PC-9 (cell line): ENCODE data around the gene COA8. TPM values are rescaled to one million over a fixed set of nuclear protein-coding genes. Genes with fewer than 3 reads are reported as not detected.

Experiments
- BruUV-seq: library from RNA; stranded (reverse); fragments of 400-500 nt; replicated peaks from 2 replicates; lab custom pipeline; 2021; lab: Mats Ljungman, UMichigan
- CTCF ChIA-PET: fragments of 300-600 bp; sonication (Branson Sonifier 250); formaldehyde crosslinking; loops from one replicate; lab custom pipeline; 2022; ENCODE audit warnings: antibody characterized with exemption; lab: Charles Lee
- POLR2A ChIA-PET: fragments of 300-600 bp; sonication (Branson Sonifier 250); formaldehyde crosslinking; loops from one replicate; lab custom pipeline; 2022; ENCODE audit warnings: antibody characterized with exemption; ENCODE audit not compliant: unreplicated experiment; lab: Charles Lee
- DNase-seq, 2 experiments: peaks; one replicate each; pipeline versions ENCODE4 v3.0.0 to v3.0.0-alpha.2; 2015 to 2022; ENCODE audit warnings: mixed read lengths in 1 of 2
- H2AFZ ChIP-seq: fragments of 200-600 bp; sonication (generic); 2 replicates; pipeline ENCODE4 v1.8.1; 2017; ENCODE audit warnings: antibody characterized with exemption
- H3F3A ChIP-seq: fragments of 200-600 bp; sonication (generic); 2 replicates; pipeline ENCODE4 v1.8.1; 2017; ENCODE audit warnings: antibody characterized with exemption, mild to moderate bottlenecking, low read depth; ENCODE audit not compliant: insufficient read depth
- H3K27ac ChIP-seq: fragments of 200-600 bp; sonication (generic); 2 replicates; pipeline ENCODE4 v1.6.1; 2016; ENCODE audit warnings: mixed run types
- H3K27me3 ChIP-seq: fragments of 200-600 bp; sonication (generic); 2 replicates; pipeline ENCODE4 v1.6.1; 2016; ENCODE audit warnings: low read depth, mixed run types; ENCODE audit not compliant: insufficient read depth
- H3K36me3 ChIP-seq: fragments of 200-600 bp; sonication (generic); 2 replicates; pipeline ENCODE4 v1.6.1; 2016; ENCODE audit warnings: low read depth, mixed run types
- H3K4me1 ChIP-seq: fragments of 200-600 bp; sonication (generic); replicated peaks from 2 replicates; pipeline ENCODE4 v1.6.1; 2016; ENCODE audit warnings: mixed run types; ENCODE audit not compliant: insufficient read depth
- H3K4me2 ChIP-seq: fragments of 200-600 bp; sonication (generic); 2 replicates; pipeline ENCODE4 v1.6.1; 2017; ENCODE audit warnings: mixed run types
- H3K4me3 ChIP-seq: fragments of 200-600 bp; sonication (generic); 2 replicates; pipeline ENCODE4 v1.6.1; 2016; ENCODE audit warnings: mixed run types
- H3K79me2 ChIP-seq: fragments of 200-600 bp; sonication (generic); 2 replicates; pipeline ENCODE4 v1.6.1; 2017; ENCODE audit warnings: low read depth, mixed run types
- H3K9me2 ChIP-seq: fragments of 200-600 bp; sonication (generic); 2 replicates; pipeline ENCODE4 v1.8.1; 2017; ENCODE audit warnings: mild to moderate bottlenecking; ENCODE audit not compliant: insufficient read depth
- H3K9me3 ChIP-seq: fragments of 200-600 bp; sonication (generic); 2 replicates; pipeline ENCODE4 v1.8.1; 2016; ENCODE audit warnings: low read depth; ENCODE audit not compliant: insufficient read depth
- H4K20me1 ChIP-seq: fragments of 200-600 bp; sonication (generic); 2 replicates; pipeline ENCODE4 v1.8.1; 2017; ENCODE audit not compliant: insufficient read depth
- EZH2 ChIP-seq: fragments of 200-600 bp; sonication (generic); IDR thresholded peaks from 2 replicates; pipeline ENCODE4 v1.8.0; 2017; ENCODE audit warnings: antibody characterized with exemption, low read depth
- intact Hi-C: fragments of 100-400 bp; cut with micrococcal nuclease; formaldehyde crosslinking; loops from one replicate; pipeline ENCODE4 v1.10.0; 2022; ENCODE audit not compliant: unreplicated experiment
- total RNA-seq: library from RNA; stranded (reverse); gene quantifications from 2 replicates; pipeline ENCODE4 v1.2.3, GENCODE V29; 2021
- TF ChIP-seq, protein P1 (sequence below): fragments of 200-600 bp; sonication (generic); conservative IDR thresholded peaks from 2 replicates; pipeline ENCODE4 v1.6.1; 2017; ENCODE audit warnings: mixed run types, antibody characterized with exemption, mild to moderate bottlenecking, moderate library complexity

The COA8 gene
- total RNA-seq, 1 experiment from 2014 or later: 101 TPM

DNA sequence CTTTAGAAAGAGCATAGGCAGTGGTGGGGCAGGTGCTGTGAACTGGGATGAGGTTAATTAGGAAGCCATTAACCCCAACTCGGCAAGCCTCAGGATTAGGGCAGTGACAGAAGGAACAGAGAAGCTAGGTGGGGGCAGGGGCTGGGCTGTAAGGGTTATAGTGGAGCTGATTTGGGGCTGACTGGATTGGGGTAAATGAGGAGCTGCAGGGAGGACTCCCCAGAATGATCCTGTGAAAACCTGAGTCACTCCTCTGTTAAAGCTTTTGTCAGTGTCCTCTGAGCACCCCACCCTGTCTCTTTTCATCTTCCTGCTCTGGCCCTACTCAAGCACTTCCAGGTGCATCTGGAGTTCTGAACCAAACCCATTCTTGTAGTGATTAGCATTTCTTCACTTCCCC is 70.6 kb downstream of the COA8 start:
- Histone ChIP-seq H3K4me3 (no peak overlapping the region), H3K79me2 (peaks cover 93% of the 10 kb centered on the region), H3K27ac (no peak overlapping the region), H3F3A (peaks cover 31% of the 10 kb centered on the region), H4K20me1 (peaks cover 86% of the 10 kb centered on the region), H2AFZ (no peak overlapping the region), H3K27me3 (no peaks in the 10 kb centered on the region), H3K4me1 (peaks cover 9% of the 10 kb centered on the region), H3K9me3 (no peaks in the 10 kb centered on the region), H3K9me2 (no peaks in the 10 kb centered on the region), H3K4me2 (no peak overlapping the region), H3K36me3 (peaks cover 6% of the 10 kb centered on the region; the same call in 1 of the 2 replicates)
- no TSS peak for BruUV-seq
- intact Hi-C loops: no loop called here
- ChIA-PET CTCF (no interaction called here), POLR2A (no interaction called here)
- DNase-seq: no peak
- TF ChIP-seq, protein P1, sequence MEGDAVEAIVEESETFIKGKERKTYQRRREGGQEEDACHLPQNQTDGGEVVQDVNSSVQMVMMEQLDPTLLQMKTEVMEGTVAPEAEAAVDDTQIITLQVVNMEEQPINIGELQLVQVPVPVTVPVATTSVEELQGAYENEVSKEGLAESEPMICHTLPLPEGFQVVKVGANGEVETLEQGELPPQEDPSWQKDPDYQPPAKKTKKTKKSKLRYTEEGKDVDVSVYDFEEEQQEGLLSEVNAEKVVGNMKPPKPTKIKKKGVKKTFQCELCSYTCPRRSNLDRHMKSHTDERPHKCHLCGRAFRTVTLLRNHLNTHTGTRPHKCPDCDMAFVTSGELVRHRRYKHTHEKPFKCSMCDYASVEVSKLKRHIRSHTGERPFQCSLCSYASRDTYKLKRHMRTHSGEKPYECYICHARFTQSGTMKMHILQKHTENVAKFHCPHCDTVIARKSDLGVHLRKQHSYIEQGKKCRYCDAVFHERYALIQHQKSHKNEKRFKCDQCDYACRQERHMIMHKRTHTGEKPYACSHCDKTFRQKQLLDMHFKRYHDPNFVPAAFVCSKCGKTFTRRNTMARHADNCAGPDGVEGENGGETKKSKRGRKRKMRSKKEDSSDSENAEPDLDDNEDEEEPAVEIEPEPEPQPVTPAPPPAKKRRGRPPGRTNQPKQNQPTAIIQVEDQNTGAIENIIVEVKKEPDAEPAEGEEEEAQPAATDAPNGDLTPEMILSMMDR: no peak
- TF ChIP-seq EZH2: no peak

DNA sequence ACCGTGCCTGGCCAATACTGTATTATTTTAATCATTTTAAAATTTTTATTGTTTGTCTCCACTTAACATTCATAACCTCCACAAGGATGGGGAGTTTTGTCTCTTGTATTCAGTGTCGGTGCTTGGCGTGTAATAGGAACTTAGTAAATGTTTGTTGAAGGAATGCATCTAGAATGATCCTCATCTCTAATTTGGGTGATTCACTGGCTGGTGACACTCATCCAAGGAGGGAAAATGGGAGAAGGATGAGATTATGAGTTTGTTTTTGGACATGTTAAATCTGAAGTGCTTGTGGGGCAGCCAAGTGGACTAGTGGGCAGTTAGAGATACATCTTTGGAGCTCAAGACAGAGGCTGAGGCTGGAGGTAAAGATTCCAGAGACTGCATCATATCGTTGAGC is 71.4 kb downstream of the COA8 start:
- no TSS peak for BruUV-seq
- H3K4me1 ChIP-seq: peaks cover 9% of the 10 kb centered on the region
- TF ChIP-seq, protein P1: no peak
- TF ChIP-seq EZH2: no peak
- no peak for DNase-seq
- H3K9me2 ChIP-seq: no peaks in the 10 kb centered on the region
- no peak overlapping the region for H3K4me2 ChIP-seq
- H3F3A ChIP-seq: peaks cover 27% of the 10 kb centered on the region
- H3K9me3 ChIP-seq: no peaks in the 10 kb centered on the region
- H3K79me2 ChIP-seq: peaks cover 100% of the 10 kb centered on the region
- no peak overlapping the region for H3K4me3 ChIP-seq
- H4K20me1 ChIP-seq: peaks cover 94% of the 10 kb centered on the region
- ChIA-PET POLR2A (no interaction called here), CTCF (interaction anchor here (0.6 kb wide), 1 partner anchor 22 kb away, joined by 4 read pairs; no protein-coding TSS in a partner anchor)
- intact Hi-C loops: no loop called here
- peaks cover 6% of the 10 kb centered on the region; the same call in 1 of the 2 replicates for H3K36me3 ChIP-seq
- no peak overlapping the region for H3K27ac ChIP-seq
- H3K27me3 ChIP-seq: no peaks in the 10 kb centered on the region
- no peak overlapping the region for H2AFZ ChIP-seq

DNA sequence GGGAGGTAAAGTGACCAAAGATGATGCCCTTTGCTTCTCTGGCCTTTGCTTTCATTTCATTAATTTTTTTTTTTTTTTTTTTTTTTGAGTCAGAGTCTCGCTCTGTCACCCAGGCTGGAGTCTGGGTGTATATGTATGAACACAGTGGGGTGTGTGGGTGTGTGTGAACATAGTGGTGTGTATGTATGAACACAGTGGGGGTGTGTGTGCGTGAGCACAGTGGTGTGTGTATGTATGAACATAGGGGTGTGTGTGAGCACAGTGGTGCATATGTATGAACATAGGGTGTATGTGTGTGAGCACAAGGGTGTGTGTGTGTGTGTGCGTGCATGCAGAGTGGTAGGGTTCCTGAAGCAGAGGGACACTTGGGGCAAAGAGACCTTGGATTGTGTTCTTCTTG is 75.8 kb downstream of the COA8 start:
- Histone ChIP-seq H3K36me3 (peaks cover 6% of the 10 kb centered on the region), H3K9me2 (no peaks in the 10 kb centered on the region), H3K4me1 (no peaks in the 10 kb centered on the region), H3K4me3 (no peak overlapping the region), H3K27me3 (no peaks in the 10 kb centered on the region), H3K27ac (no peak overlapping the region), H2AFZ (no peak overlapping the region), H3K4me2 (no peak overlapping the region), H4K20me1 (peaks cover 99% of the 10 kb centered on the region), H3K79me2 (peaks cover 100% of the 10 kb centered on the region), H3K9me3 (no peaks in the 10 kb centered on the region), H3F3A (peaks cover 26% of the 10 kb centered on the region; the same call in 1 of the 2 replicates)
- CTCF ChIA-PET: no interaction called here
- TF ChIP-seq EZH2: no peak
- TF ChIP-seq, protein P1: no peak
- no TSS peak for BruUV-seq
- POLR2A ChIA-PET: no interaction called here
- DNase-seq: no peak
- intact Hi-C loops: no loop called here

Other genes with a start within 250 kb of the COA8 start
- 310 and 330 TPM in 2 replicates for gene EIF5, start 228.7 kb upstream of the COA8 start, total RNA-seq
- 189 and 191 TPM in 2 replicates for gene MARK3, start 177.5 kb upstream of the COA8 start, total RNA-seq
- 64.4 and 66.8 TPM in 2 replicates for gene CKB, start 40.1 kb upstream of the COA8 start, total RNA-seq
- 22.5 and 25.9 TPM in 2 replicates for gene TRMT61A, start 33.8 kb upstream of the COA8 start, total RNA-seq
- gene BAG5, start 303 bp upstream of the COA8 start, total RNA-seq: 61.5 and 76.5 TPM in 2 replicates
- 254 and 331 TPM in 2 replicates for gene KLC1, start 66.3 kb downstream of the COA8 start, total RNA-seq
- 64.1 and 65.1 TPM in 2 replicates for gene XRCC3, start 152.5 kb downstream of the COA8 start, total RNA-seq
- gene ZFYVE21, start 152.8 kb downstream of the COA8 start, total RNA-seq: 93.3 and 118 TPM in 2 replicates